ENCODE measurements around the gene METTL22.

Gene METTL22

DNA sequence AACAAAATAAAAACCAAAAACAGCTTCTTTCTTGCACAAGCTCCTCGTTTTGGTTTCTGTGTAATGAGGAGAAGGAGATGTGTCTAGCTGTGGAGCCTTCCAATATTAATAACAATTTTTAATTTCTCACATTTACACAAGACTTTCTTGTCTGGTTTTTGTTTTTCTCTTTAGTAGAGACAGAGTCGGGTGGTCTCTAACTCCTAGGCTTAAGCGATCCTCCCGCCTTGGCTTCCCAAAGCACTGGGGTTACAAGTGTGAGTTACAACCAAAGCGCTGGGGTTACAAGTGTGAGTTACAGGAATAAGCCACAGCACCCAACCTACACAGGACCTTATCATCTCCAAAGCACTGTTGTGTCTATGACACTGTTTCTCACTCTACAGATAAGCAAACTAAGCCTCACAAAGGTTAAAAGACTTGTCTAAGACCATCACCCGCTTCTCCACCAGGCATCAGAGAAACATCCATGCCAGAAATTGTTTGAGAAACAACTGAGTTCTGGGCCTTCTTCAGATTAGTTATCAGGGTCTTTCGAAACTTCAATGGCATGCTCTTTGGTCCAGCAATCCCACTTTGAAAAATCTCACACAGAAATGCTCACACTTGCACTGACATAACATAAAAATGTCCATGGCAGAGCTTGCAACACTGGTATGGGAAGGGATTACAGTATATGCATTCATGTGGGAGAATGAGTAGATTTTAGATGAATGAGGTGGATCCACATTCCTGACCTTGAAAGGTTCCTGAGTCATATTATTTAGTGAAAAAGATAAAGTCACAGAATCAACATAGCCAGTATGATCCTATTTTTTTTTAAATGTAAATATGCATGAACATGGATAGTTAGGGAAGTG, 56.8 kb downstream of the METTL22 start:
- Mint-ChIP-seq H3K4me1 (peaks cover 41% of the 10 kb centered on the region), H3K36me3 (peaks cover 25% of the 10 kb centered on the region), H3K9me3 (peaks cover 6% of the 10 kb centered on the region), H3K27me3 (no peaks in the 10 kb centered on the region), H3K27ac (no peak overlapping the region), H3K4me3 (no peak overlapping the region)
- no peak for ATAC-seq

DNA sequence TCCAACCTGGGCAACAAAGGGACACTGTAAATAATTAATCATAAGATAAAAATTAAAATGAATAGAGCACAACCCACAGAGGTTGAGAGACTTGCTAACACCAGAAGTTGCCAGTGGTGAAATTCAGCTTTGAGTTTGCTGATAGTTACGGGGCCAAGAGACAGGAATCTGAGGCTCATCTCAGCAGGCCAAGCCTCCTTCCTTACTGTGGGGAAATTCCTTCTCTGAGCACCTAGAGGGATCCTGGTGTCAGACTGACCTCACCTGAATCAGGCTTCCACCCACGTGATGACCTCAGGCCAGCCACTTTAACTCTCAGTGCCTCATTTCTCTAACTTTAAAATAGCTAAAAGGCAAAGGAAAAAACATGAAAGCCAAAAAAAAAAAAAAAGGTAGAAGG, 57.7 kb downstream of the METTL22 start:
- H3K4me3 Mint-ChIP-seq, result no peak overlapping the region
- H3K4me1 Mint-ChIP-seq, result peaks cover 34% of the 10 kb centered on the region
- no peaks in the 10 kb centered on the region for H3K27me3 Mint-ChIP-seq
- no peak for ATAC-seq
- H3K9me3 Mint-ChIP-seq, result peaks cover 6% of the 10 kb centered on the region
- H3K36me3 Mint-ChIP-seq, result peaks cover 33% of the 10 kb centered on the region
- no peak overlapping the region for H3K27ac Mint-ChIP-seq

DNA sequence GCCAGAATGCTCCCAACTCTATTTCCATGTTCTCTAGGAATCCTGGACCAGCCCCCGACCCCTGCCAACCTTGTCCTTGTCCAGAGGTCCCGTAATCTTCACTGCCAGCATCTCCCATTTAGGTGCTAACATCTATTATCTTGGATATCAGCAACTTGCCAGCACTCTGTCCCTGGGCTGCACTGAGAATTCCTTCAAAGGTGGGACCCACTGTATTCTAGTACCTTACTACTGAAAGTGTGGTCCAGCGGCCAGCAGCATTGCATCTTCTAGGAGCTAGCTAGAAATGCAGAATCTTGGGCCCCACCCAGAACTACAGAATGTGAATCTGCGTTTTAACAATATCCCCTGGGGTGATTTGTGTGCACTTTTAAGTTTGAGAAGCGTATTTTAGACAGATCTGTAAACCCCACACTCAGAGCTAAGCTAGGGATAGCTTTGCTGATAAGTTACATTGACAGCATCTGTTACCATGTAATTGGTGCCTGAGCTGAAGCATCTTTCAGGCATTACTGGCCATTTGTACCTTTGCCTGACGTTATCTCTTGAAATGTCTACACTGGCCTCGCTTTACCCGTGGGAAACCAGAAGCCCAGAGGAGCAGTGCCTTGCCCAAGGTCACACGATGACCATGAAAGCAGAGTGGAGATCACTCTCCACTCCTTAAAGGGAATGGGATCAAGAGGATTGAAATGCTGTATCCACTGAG, 61.2 kb downstream of the METTL22 start:
- no peak overlapping the region for H3K27ac Mint-ChIP-seq
- H3K4me3 Mint-ChIP-seq, result no peak overlapping the region
- peaks cover 23% of the 10 kb centered on the region for H3K4me1 Mint-ChIP-seq
- H3K36me3 Mint-ChIP-seq, result peaks cover 45% of the 10 kb centered on the region
- peaks cover 6% of the 10 kb centered on the region for H3K9me3 Mint-ChIP-seq
- no peaks in the 10 kb centered on the region for H3K27me3 Mint-ChIP-seq
- ATAC-seq, result no peak

DNA sequence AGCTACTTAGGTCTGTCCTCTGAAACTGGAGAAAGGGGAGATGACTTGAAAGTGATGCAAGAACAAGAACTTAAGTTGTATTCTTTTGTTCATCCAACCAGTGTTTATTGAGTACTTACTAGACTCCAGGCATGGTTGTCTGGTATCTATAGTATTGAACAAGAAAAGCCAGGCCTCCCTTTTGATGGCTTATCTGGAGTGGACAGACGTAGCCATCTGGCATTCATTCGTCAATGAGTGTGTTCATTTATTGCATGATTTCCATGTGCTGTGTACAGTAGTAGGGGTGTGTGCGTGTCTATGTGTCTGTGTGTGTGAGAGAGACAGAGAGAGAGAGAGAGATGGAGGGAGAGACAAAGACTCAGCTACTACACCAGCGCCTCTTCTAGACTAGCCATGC, 62.1 kb downstream of the METTL22 start:
- ATAC-seq, result no peak
- Mint-ChIP-seq H3K9me3 (peaks cover 6% of the 10 kb centered on the region), H3K27ac (no peak overlapping the region), H3K27me3 (no peaks in the 10 kb centered on the region), H3K4me3 (no peak overlapping the region), H3K4me1 (peaks cover 23% of the 10 kb centered on the region), H3K36me3 (peaks cover 44% of the 10 kb centered on the region)

DNA sequence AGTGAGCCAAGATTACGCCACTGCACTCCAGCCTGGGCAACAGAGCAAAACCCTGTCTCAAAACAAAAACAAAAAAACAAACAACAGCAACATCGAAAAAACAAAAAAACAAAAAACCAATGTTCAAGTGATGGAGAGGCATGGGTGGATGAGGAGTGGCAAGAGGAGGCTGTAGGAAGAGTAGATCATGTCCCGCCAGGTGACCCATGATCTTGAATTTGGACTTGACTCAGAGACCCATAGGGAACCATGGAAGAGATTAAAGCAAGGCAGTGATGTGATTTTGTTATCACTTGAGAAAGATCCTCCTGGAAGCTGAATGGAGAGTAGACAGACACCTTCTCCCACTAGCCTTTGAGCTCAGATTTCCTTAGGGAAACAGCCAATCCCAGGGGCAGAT, 64.1 kb downstream of the METTL22 start:
- Mint-ChIP-seq H3K4me3 (no peak overlapping the region), H3K36me3 (peaks cover 49% of the 10 kb centered on the region), H3K9me3 (peaks cover 8% of the 10 kb centered on the region), H3K4me1 (peaks cover 11% of the 10 kb centered on the region), H3K27ac (peak overlapping the region; percentile 18), H3K27me3 (no peaks in the 10 kb centered on the region)
- ATAC-seq, result no peak

DNA sequence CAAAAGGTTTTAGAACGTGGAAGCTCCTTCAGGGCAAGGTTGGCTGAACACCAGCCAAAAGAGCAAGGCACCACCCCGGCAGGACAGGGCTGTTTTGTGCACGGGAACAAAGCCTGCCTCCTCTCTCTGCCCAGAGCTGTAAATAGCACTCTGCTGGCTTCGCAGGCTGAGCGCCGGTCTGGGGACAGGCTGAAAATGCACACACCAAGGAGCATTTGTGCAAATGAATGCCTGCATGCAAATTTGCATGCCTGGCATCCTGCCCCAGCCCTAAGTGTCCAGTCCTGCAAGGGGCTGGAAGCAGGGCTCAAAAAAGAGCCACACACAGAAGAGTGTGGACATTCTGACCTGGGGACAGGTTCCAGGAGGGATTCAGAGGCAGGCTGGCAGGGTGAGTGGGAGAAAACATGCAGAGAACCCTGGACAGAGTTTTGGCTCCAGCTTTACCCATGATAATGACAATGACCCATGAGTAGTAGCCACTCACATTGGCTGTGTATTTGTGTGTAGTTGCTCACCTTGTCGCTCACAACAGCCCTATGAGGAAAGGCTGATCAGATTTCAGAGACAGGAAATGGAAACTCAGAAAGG, 64.6 kb downstream of the METTL22 start:
- Mint-ChIP-seq H3K36me3 (peaks cover 54% of the 10 kb centered on the region), H3K4me3 (no peak overlapping the region), H3K27ac (peak overlapping the region; percentile 18), H3K4me1 (peaks cover 10% of the 10 kb centered on the region), H3K27me3 (no peaks in the 10 kb centered on the region), H3K9me3 (peaks cover 10% of the 10 kb centered on the region)
- no peak for ATAC-seq

DNA sequence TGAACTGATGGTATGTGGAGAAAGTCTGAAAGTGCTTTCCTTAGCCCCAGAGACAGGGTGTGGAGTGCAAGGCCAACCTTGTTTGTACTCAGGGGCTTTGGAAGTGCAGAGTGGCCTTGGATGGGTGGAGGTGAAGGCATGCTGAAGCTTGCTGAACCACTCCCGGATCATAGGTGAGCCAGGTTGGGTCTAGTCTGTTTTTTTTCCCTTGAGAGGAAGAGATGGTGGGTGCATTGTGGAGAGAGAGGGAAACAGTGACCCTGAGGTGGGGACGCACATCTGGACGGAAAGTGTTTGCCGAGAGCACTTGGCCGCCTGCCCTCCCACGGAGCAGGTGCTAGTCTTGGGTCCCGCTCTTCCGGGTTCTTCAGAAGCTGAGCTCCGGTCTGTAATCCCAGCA, 65.4 kb downstream of the METTL22 start:
- Mint-ChIP-seq H3K36me3 (peaks cover 54% of the 10 kb centered on the region), H3K4me1 (peaks cover 10% of the 10 kb centered on the region), H3K27ac (no peak overlapping the region), H3K27me3 (no peaks in the 10 kb centered on the region), H3K4me3 (no peak overlapping the region), H3K9me3 (peaks cover 10% of the 10 kb centered on the region)
- ATAC-seq, result no peak

DNA sequence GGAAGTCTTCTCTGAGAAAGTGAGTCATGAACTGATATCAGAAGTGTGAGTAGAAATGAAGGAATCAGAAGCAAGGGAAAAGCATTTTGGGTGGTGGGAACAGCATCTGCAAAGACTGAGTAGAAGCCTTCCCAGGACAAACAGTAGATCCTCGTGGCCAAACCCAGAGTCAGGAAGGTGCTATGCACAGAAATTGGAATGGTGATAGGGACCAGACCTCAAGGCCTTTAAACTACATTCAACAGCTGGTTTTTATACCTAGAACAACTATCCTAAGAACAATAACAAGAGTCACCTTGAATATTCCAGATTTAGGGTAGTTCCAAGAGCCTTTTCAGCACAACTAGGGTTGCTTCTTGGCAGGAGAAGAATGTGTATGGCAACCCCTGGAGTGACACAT, 68.2 kb downstream of the METTL22 start:
- H3K4me1 Mint-ChIP-seq, result peaks cover 10% of the 10 kb centered on the region
- peaks cover 50% of the 10 kb centered on the region for H3K36me3 Mint-ChIP-seq
- H3K27ac Mint-ChIP-seq, result no peak overlapping the region
- H3K9me3 Mint-ChIP-seq, result peaks cover 10% of the 10 kb centered on the region
- no peaks in the 10 kb centered on the region for H3K27me3 Mint-ChIP-seq
- no peak for ATAC-seq
- no peak overlapping the region for H3K4me3 Mint-ChIP-seq

DNA sequence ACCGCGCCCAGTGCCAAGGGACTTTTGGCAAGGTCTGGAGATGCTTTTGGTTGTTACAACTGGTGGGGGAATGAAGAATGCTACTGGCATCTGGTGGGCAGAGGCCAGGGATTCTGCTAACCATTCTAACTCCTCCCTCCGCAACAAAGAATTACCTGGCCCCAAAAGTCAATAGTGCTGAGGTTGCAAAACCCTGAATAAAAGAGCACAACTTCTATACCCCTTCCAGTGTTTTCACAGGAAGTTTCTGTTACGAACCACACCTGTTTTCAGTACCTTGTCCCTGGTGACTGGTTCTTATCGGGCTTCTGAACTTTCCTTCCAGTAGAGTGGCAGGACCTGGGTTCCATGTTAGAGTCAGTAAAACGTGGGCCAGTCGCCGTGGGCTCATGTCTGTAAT, 70.2 kb downstream of the METTL22 start:
- ATAC-seq, result no peak
- Mint-ChIP-seq H3K36me3 (peaks cover 50% of the 10 kb centered on the region), H3K4me1 (no peaks in the 10 kb centered on the region)

DNA sequence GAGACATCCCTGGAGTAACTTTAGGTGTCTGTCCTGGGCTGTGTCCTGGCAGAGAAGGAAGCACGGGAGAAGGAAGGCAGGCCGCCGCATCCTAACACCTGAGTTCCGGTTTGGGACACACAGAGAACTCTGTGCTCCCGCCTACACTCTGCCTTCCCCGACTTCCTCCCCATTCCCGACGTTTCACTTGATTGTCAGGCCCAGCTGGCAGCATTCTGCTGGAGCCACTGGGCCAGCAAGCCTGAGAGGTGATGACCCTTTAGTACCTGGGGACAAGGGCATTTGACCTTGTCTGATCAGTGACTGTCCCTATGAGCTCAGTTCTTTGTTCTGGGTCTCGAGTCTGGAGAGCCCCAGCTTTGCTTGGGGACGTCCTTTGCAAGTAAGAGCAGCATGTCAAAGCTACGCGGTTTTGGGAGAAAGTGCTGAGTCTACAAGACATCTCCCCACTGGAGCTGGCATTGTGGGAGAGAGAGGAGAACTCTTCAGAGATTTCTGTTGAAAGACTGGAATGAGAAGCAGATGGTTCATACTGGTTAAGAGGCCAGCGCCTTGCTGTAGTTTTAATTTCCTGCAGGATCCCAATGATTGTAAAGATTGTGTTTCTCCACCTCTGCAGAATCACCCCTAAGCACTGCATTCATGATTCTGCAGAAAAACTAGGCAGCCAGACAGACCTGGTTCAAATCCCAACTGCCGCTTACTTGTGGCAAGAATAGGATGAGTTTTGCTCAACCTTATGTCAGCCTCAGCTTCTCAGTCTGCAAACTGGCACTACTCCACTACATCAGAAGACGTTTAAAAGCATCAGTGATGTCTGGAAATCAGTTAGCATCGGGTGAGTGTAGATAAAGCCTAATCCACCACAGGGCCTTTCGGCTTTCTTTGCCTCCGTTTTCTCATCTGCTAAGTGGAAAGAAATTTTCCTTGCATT, 73.6 kb downstream of the METTL22 start:
- no peak overlapping the region for H3K4me3 Mint-ChIP-seq
- peaks cover 4% of the 10 kb centered on the region for H3K9me3 Mint-ChIP-seq
- H3K4me1 Mint-ChIP-seq, result no peaks in the 10 kb centered on the region
- peaks cover 39% of the 10 kb centered on the region for H3K36me3 Mint-ChIP-seq
- no peak overlapping the region for H3K27ac Mint-ChIP-seq
- H3K27me3 Mint-ChIP-seq, result no peaks in the 10 kb centered on the region
- no peak for ATAC-seq

More for the DNA sequence above, 70.2 kb downstream of the METTL22 start:
- Mint-ChIP-seq H3K27me3 (no peaks in the 10 kb centered on the region), H3K4me3 (no peak overlapping the region), H3K9me3 (peaks cover 10% of the 10 kb centered on the region), H3K27ac (no peak overlapping the region)

DNA sequence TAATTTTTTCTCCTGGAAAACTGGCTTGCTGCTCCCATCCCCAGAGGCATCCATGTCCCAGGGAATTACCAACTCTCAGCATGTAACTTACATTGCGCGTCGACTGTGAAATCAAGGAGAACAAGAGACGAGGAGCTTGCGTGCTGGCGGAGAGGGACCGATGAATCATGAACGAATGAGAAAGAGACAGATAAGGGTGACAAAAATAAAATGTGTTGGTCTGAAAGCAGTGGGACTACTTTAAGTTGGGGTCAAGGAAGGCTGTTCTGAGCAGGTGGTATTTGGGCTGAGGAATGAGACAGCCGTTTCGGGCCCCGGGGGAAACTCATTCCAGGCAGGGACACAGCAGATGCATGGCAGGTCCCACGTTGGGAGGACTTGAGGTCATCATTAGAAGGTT, 75.4 kb downstream of the METTL22 start:
- Mint-ChIP-seq H3K27me3 (no peaks in the 10 kb centered on the region), H3K4me3 (no peak overlapping the region), H3K4me1 (no peaks in the 10 kb centered on the region), H3K27ac (no peak overlapping the region), H3K9me3 (no peaks in the 10 kb centered on the region), H3K36me3 (peaks cover 33% of the 10 kb centered on the region)
- ATAC-seq, result no peak

DNA sequence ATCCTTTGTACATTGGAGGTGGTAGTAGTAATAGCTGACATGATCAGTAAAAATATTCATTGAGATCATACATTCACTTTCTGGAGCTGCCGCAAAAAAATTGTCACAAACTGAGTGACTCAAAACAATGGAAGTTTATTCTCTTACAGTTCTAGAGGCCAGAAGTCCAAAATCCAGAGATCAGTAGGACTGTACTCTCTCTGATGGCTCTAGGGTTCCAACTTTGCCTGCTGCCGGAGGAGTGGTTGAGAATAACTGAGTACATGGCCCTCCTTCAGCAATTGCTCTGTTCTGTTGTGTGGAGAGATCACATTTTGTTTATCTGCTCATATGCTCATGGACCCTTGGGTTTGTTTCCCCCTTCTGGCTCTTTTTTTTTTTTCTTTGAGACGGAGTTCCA, 76.5 kb downstream of the METTL22 start:
- peaks cover 3% of the 10 kb centered on the region for H3K9me3 Mint-ChIP-seq
- no peaks in the 10 kb centered on the region for H3K4me1 Mint-ChIP-seq
- H3K36me3 Mint-ChIP-seq, result peaks cover 39% of the 10 kb centered on the region
- H3K27me3 Mint-ChIP-seq, result no peaks in the 10 kb centered on the region
- H3K27ac Mint-ChIP-seq, result no peak overlapping the region
- no peak for ATAC-seq
- no peak overlapping the region for H3K4me3 Mint-ChIP-seq
